ENCODE measurements around the gene DVL3.

DNA sequence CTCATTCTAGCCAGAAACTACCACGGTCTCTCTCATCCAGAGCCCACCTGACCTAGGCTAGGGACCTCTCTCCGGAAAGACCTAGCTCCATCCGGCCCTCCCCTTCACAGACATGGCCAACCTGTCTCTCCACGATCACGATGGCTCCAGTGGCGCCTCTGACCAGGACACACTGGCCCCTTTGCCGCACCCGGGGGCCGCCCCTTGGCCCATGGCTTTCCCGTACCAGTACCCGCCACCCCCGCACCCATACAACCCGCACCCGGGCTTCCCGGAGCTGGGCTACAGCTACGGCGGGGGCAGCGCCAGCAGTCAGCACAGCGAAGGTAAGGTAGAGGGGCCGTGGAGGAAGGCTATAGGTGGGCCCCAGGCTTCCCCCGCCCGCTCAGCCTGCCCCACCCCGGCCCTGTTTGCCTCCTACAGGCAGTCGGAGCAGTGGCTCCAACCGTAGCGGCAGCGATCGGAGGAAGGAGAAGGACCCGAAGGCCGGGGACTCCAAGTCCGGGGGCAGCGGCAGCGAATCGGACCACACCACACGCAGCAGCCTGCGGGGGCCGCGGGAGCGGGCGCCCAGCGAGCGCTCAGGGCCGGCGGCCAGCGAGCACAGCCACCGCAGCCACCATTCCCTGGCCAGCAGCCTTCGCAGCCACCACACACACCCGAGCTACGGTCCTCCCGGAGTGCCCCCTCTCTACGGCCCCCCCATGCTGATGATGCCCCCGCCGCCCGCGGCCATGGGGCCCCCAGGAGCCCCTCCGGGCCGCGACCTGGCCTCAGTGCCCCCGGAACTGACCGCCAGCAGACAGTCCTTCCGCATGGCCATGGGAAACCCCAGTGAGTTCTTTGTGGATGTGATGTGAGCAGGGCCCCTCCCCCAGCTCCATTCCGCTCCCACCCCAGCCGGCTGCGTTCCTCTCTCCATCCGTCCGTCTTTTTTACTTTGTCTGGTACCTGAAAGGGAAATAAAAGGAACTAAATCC, 15.0 kb downstream of the DVL3 start:
- no peak for TF ChIP-seq POLR2A (IDR thresholded peaks at IDR 0.05)
- TF ChIP-seq, protein P1, sequence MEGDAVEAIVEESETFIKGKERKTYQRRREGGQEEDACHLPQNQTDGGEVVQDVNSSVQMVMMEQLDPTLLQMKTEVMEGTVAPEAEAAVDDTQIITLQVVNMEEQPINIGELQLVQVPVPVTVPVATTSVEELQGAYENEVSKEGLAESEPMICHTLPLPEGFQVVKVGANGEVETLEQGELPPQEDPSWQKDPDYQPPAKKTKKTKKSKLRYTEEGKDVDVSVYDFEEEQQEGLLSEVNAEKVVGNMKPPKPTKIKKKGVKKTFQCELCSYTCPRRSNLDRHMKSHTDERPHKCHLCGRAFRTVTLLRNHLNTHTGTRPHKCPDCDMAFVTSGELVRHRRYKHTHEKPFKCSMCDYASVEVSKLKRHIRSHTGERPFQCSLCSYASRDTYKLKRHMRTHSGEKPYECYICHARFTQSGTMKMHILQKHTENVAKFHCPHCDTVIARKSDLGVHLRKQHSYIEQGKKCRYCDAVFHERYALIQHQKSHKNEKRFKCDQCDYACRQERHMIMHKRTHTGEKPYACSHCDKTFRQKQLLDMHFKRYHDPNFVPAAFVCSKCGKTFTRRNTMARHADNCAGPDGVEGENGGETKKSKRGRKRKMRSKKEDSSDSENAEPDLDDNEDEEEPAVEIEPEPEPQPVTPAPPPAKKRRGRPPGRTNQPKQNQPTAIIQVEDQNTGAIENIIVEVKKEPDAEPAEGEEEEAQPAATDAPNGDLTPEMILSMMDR (IDR thresholded peaks at IDR 0.05) = no peak

Measured in esophagus squamous epithelium (tissue), 4 donors.